Hematopoietic multipotent progenitor cell treated with erythropoietin and hydrocortisone succinate and interleukin-3 and kit ligand, for 4 days (in vitro differentiated cells): Measurements from ENCODE around the gene GAST.
"Not testable (repeated sequence)": the region's sequence is repeated elsewhere in the genome, so short reads cannot be mapped to it uniquely, and the experiment has no call there.

ENCODE experiments used
- DNase-seq: peaks from one replicate; pipeline ENCODE4 v3.0.0-alpha.2; 2015

Gene GAST

GRCh38 chr17:41711669-41712400 is at the start of gene GAST:
Gene GAST, plus strand, starts transcription at chr17:41712331. Its CDS starts 3,106 bp downstream, at chr17:41715437.
- no peak for DNase-seq

GRCh38 chr17:41663451-41664171 is 48.5 kb upstream of the GAST start:
- no peak for DNase-seq

- DNase-seq = no peak
These were observed 48.0 kb upstream of the GAST start for GRCh38 chr17:41664172-41664457.

- no peak for DNase-seq
These were observed 47.3 kb upstream of the GAST start for GRCh38 chr17:41664587-41665565.

GRCh38 chr17:41665566-41666236 is 46.4 kb upstream of the GAST start:
- DNase-seq = peak; percentile 94

- peak; percentile 67 for DNase-seq
These were observed 45.9 kb upstream of the GAST start for GRCh38 chr17:41666237-41666641.

- DNase-seq = peak; percentile 93
These were observed 45.3 kb upstream of the GAST start for GRCh38 chr17:41666708-41667279.

- peak; percentile 42 for DNase-seq
These were observed 44.7 kb upstream of the GAST start for GRCh38 chr17:41667280-41668041.

- DNase-seq = no peak
These were observed 40.0 kb upstream of the GAST start for GRCh38 chr17:41672153-41672552.

GRCh38 chr17:41675157-41676057 is 36.7 kb upstream of the GAST start:
- DNase-seq = not testable (repeated sequence)

- DNase-seq = no peak
These were observed 36.1 kb upstream of the GAST start for GRCh38 chr17:41676058-41676419.

GRCh38 chr17:41678411-41678906 is 33.7 kb upstream of the GAST start:
- DNase-seq = peak; percentile 58

- DNase-seq = peak; percentile 97
These were observed 33.0 kb upstream of the GAST start for GRCh38 chr17:41678907-41679739.

GRCh38 chr17:41679740-41680425 is 32.2 kb upstream of the GAST start:
- DNase-seq = no peak

- DNase-seq = no peak
These were observed 31.6 kb upstream of the GAST start for GRCh38 chr17:41680426-41681040.

- no peak for DNase-seq
These were observed 30.4 kb upstream of the GAST start for GRCh38 chr17:41681776-41682175.

GRCh38 chr17:41682631-41683030 is 29.5 kb upstream of the GAST start:
- DNase-seq = no peak

GRCh38 chr17:41683441-41684007 is 28.6 kb upstream of the GAST start:
- no peak for DNase-seq
